Esophagus squamous epithelium (tissue), 4 donors: Measurements from ENCODE around the gene PCDH9.

ENCODE experiments used
- POLR2A ChIP-seq, 4 donors: fragments of 450-650 bp; IDR thresholded peaks; one replicate each; pipeline ENCODE4 v1.6.1; 2017; ENCODE audit warnings: antibody characterized with exemption in 4 of 4, mild to moderate bottlenecking in 4 of 4, moderate library complexity in 3 of 4
- TF ChIP-seq, protein P1 (sequence below), 6 experiments: fragments of 450-650 bp in 4 of 6; fragments of 200-600 bp in 2 of 6; sonication (generic) in 2 of 6; IDR thresholded peaks; one replicate each; pipeline ENCODE4 v1.5.1; 2016 to 2019; ENCODE audit warnings: antibody characterized with exemption in 6 of 6, mild to moderate bottlenecking in 4 of 6, moderate library complexity in 4 of 6

DNA sequence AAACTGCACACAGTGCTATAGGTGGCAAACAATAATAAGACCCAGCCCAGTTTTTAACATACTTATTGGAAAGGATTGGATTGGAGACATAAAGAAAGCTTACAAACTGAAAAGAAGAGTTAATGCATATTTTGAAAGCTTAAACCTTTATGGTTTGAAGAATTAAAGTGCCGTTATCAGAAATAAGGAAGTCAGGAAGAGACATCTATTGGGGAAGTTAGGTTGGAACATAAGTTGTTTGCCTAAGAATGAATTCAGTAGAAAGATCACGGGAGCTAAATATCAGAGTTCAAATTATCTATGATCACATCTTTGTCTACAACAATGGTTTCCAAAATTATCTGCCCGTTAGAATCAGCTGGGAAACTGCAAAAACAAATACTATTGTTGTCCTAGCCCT, 767.9 kb downstream of the PCDH9 start:
- TF ChIP-seq, protein P1, sequence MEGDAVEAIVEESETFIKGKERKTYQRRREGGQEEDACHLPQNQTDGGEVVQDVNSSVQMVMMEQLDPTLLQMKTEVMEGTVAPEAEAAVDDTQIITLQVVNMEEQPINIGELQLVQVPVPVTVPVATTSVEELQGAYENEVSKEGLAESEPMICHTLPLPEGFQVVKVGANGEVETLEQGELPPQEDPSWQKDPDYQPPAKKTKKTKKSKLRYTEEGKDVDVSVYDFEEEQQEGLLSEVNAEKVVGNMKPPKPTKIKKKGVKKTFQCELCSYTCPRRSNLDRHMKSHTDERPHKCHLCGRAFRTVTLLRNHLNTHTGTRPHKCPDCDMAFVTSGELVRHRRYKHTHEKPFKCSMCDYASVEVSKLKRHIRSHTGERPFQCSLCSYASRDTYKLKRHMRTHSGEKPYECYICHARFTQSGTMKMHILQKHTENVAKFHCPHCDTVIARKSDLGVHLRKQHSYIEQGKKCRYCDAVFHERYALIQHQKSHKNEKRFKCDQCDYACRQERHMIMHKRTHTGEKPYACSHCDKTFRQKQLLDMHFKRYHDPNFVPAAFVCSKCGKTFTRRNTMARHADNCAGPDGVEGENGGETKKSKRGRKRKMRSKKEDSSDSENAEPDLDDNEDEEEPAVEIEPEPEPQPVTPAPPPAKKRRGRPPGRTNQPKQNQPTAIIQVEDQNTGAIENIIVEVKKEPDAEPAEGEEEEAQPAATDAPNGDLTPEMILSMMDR (IDR thresholded peaks at IDR 0.05) = no peak
- no peak for TF ChIP-seq POLR2A (IDR thresholded peaks at IDR 0.05)
